Measurements from ENCODE around the gene RPUSD1. TPM values are rescaled to one million over a fixed set of nuclear protein-coding genes. Genes with fewer than 3 reads are reported as not detected.
"Not testable (repeated sequence)": the region's sequence is repeated elsewhere in the genome, so short reads cannot be mapped to it uniquely, and the experiment has no call there.

RPUSD1 gene
- polyA plus RNA-seq (2011; rRNA removed) (10.6 and 10.8 TPM in 2 replicates), polyA plus RNA-seq (2017; fragmentation: RNase III; extraction: RNeasy Plus Mini Kit Qiagen cat#74134 plus additional on column Dnase treatment) (26.9 to 29.3 TPM (median 29.0 TPM) in 3 replicates), polyA minus RNA-seq (2011; rRNA and poly(A)+ RNA removed) (8.6 and 10.2 TPM in 2 replicates)
- 39.4 and 56.4 TPM in 2 replicates for polyA plus RNA-seq (2012; cell fraction: cytosol; rRNA removed)
- 69.2 and 88.7 TPM in 2 replicates for polyA plus RNA-seq (2012; cell fraction: nucleus; rRNA removed)

GRCh38 chr16:787978-788398, at the start of gene RPUSD1:
RPUSD1 (minus strand) TSS chr16:788381; CDS start chr16:787737, 644 bp downstream.
- FAIRE-seq (no peak), DNase-seq (ENCODE audit: low read depth in 1 of 2, low spot score in 1 of 2) (no peak), ATAC-seq (peak; percentile 4 to 8; a peak in 4 of 6 replicates)
- POLR2A ChIA-PET = interaction anchor here (1.0 to 1.8 kb wide), 8 partner anchors 13 to 81 kb away, joined by 3 to 8 read pairs (median 4); partner anchors contain the start of genes ANTKMT, GNG13 and METRN
- Histone ChIP-seq H3K9me3 (no peaks in the 10 kb centered on the region), H3K4me3 (peak within 1 kb of the TSS; percentile 93), H3K27ac (peak within 1 kb of the TSS; percentile 84 to 92), H3K4me1 (peaks cover 24% of the 10 kb centered on the region), H3K4me2 (peak within 1 kb of the TSS; percentile 100)
- no CpG with 5 or more reads among the region's 45 CpGs for WGBS (ENCODE audit: missing lambda C conversion rate)
- CTCF ChIA-PET = interaction anchor here (0.7 to 10.1 kb wide), 8 partner anchors 9 to 269 kb away, joined by 3 to 205 read pairs (median 23); partner anchors contain the start of genes CIAO3, METRN and MSLN
- no peak for TF ChIP-seq CBX8 (IDR thresholded peaks at IDR 0.05)
- TF ChIP-seq PHF8 (IDR thresholded peaks at IDR 0.05; ENCODE audit: borderline replicate concordance, low read depth) = peak; percentile 56; the same call in 1 of the 2 replicates
- TF ChIP-seq ZFP36 (IDR thresholded peaks at IDR 0.05; ENCODE audit: borderline replicate concordance, partially characterized antibody) = no peak
- peak; percentile 52; the same call in 1 of the 2 replicates for TF ChIP-seq POLR2A (IDR thresholded peaks at IDR 0.05; ENCODE audit: low read length)
- TF ChIP-seq E2F6 (IDR thresholded peaks at IDR 0.05; ENCODE audit: borderline replicate concordance, low read depth) = no peak
- no peak for TF ChIP-seq NPAS2 (CRISPR knock-in tag; IDR thresholded peaks at IDR 0.05; ENCODE audit: borderline replicate concordance)
- TF ChIP-seq HOXB13 (CRISPR knock-in tag; IDR thresholded peaks at IDR 0.05; ENCODE audit: low read depth) = no peak
- TF ChIP-seq JUN (IDR thresholded peaks at IDR 0.05) = peak in 1 of 2 experiments; percentile 44; a peak in 2 of 5 replicates
- TF ChIP-seq KDM5A (IDR thresholded peaks at IDR 0.05) = no peak
- no peak for TF ChIP-seq CEBPB (IDR thresholded peaks at IDR 0.05)

GRCh38 chr16:836822-837221, 48.6 kb upstream of the RPUSD1 start:
- H3K4me2 ChIP-seq; CTCF ChIA-PET; FAIRE-seq; H3K4me1 ChIP-seq; H3K4me3 ChIP-seq; ATAC-seq; DNase-seq (ENCODE audit: low read depth in 1 of 2, low spot score in 1 of 2); POLR2A ChIA-PET; H3K27ac ChIP-seq: not testable (repeated sequence)
- H3K9me3 ChIP-seq = peaks cover 20% of the 10 kb centered on the region
- WGBS (ENCODE audit: missing lambda C conversion rate) = 42% methylated on average over 3 of the region's 3 CpGs

- FAIRE-seq = no peak
These were observed 48.0 kb upstream of the RPUSD1 start for GRCh38 chr16:836221-836620.

GRCh38 chr16:835373-835772, 47.2 kb upstream of the RPUSD1 start:
- H3K9me3 ChIP-seq = peaks cover 20% of the 10 kb centered on the region
- TF ChIP-seq MAX (IDR thresholded peaks at IDR 0.05) = no peak
- no peak for TF ChIP-seq CHD4 (IDR thresholded peaks at IDR 0.05; ENCODE audit: borderline replicate concordance)
- no peak for TF ChIP-seq ZFP36 (IDR thresholded peaks at IDR 0.05; ENCODE audit: borderline replicate concordance, partially characterized antibody)
- TF ChIP-seq CBX8 (IDR thresholded peaks at IDR 0.05) = no peak
- TF ChIP-seq HOXB5 (CRISPR knock-in tag; IDR thresholded peaks at IDR 0.05) = no peak
- no peak for TF ChIP-seq PBX3 (IDR thresholded peaks at IDR 0.05)
- no peak for TF ChIP-seq KDM5A (IDR thresholded peaks at IDR 0.05)
- no peak for TF ChIP-seq CHD2 (IDR thresholded peaks at IDR 0.05; ENCODE audit: low read length, partially characterized antibody)
- TF ChIP-seq MYC (IDR thresholded peaks at IDR 0.05; ENCODE audit: borderline replicate concordance, low read length) = no peak
- TF ChIP-seq POLR2A (IDR thresholded peaks at IDR 0.05; ENCODE audit: low read length) = no peak
- TF ChIP-seq SMC3 (IDR thresholded peaks at IDR 0.05) = no peak
- no peak for TF ChIP-seq JUN (IDR thresholded peaks at IDR 0.05)
- TF ChIP-seq EHMT2 (IDR thresholded peaks at IDR 0.05; ENCODE audit: low read depth) = no peak
- TF ChIP-seq CBX2 (IDR thresholded peaks at IDR 0.05; ENCODE audit: borderline replicate concordance, low read depth) = no peak
- TF ChIP-seq RNF2 (IDR thresholded peaks at IDR 0.05; ENCODE audit: borderline replicate concordance, low read depth) = no peak
- no peak for TF ChIP-seq POLR2AphosphoS2 (conservative IDR thresholded peaks at IDR 0.05; ENCODE audit: low read length)
- TF ChIP-seq ESRRA (IDR thresholded peaks at IDR 0.05; ENCODE audit: borderline replicate concordance, low read length) = no peak
- TF ChIP-seq MAFK (IDR thresholded peaks at IDR 0.05; ENCODE audit: partially characterized antibody) = no peak
- no peak overlapping the region for H3K27ac ChIP-seq
- H3K4me1 ChIP-seq = peaks cover 3% of the 10 kb centered on the region; the same call in 1 of the 3 replicates
- no peak for FAIRE-seq
- H3K4me3 ChIP-seq = no peak overlapping the region
- no peak for DNase-seq (ENCODE audit: low read depth in 1 of 2, low spot score in 1 of 2)
- WGBS (ENCODE audit: missing lambda C conversion rate) = 48% methylated on average over 10 of the region's 10 CpGs
- no peak overlapping the region for H3K4me2 ChIP-seq
- no peak for ATAC-seq
- ChIA-PET POLR2A (no interaction called here), CTCF (interaction anchor here (0.7 to 1.2 kb wide), 3 partner anchors 89 to 1197 kb away, joined by 3 to 4 read pairs (median 4); no protein-coding TSS in a partner anchor)

More at GRCh38 chr16:836221-836620, 48.0 kb upstream of the RPUSD1 start:
- TF ChIP-seq RARB (CRISPR knock-in tag; IDR thresholded peaks at IDR 0.05) = no peak
- TF ChIP-seq JUNB (IDR thresholded peaks at IDR 0.05) = no peak
- no peak for TF ChIP-seq USF2 (IDR thresholded peaks at IDR 0.05)
- no peak for TF ChIP-seq ZFP36 (IDR thresholded peaks at IDR 0.05; ENCODE audit: borderline replicate concordance, partially characterized antibody)
- no peak for TF ChIP-seq HOXA7 (CRISPR knock-in tag; IDR thresholded peaks at IDR 0.05)
- no peak for TF ChIP-seq TFCP2L1 (CRISPR knock-in tag; IDR thresholded peaks at IDR 0.05)
- peaks cover 20% of the 10 kb centered on the region for H3K9me3 ChIP-seq
- H3K4me1 ChIP-seq = peaks cover 3% of the 10 kb centered on the region; the same call in 1 of the 3 replicates
- H3K4me3 ChIP-seq = no peak overlapping the region
- POLR2A ChIA-PET = no interaction called here
- H3K4me2 ChIP-seq = no peak overlapping the region
- no peak overlapping the region for H3K27ac ChIP-seq
- 55% methylated on average over 4 of the region's 4 CpGs for whole genome bisulfite sequencing (ENCODE audit: missing lambda C conversion rate)
- ATAC-seq (no peak), DNase-seq (ENCODE audit: low read depth in 1 of 2, low spot score in 1 of 2) (no peak)
- CTCF ChIA-PET = interaction anchor here (1.1 to 1.2 kb wide), 2 partner anchors 90 to 221 kb away, joined by 4 read pairs; no protein-coding TSS in a partner anchor
